Activated T-helper 1 cell treated with anti-CD3 and anti-CD28 coated beads, Interleukin-2, amount 50 U/mL, for 16 hours (primary cell): ENCODE data around the gene KLF7.

ENCODE experiments used
- DNase-seq, 2 donors: peaks; one replicate each; pipeline ENCODE4 v3.0.0-alpha.2; 2020; ENCODE audit warnings: low read depth in 1 of 2, low spot score in 1 of 2

KLF7 gene

DNA sequence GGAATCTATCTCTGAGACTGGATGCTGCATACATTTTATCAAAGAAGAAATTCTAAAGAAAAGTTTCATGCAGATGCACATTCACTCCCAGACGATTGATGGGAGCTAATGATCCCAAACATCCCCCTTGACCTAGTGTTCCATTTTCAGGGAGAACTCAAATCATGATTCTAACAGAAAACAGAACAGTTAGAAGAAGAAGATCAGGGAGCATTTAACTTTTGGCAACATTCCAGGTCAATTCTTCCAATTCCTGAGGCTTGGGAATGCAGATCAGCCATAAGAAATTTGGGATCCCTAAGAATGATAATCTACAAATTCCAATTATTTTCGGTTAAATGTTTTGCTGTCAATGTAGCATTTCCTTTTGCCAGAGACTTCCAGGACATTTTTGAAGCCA, 129.9 kb downstream of the KLF7 start:
- DNase-seq: no peak

DNA sequence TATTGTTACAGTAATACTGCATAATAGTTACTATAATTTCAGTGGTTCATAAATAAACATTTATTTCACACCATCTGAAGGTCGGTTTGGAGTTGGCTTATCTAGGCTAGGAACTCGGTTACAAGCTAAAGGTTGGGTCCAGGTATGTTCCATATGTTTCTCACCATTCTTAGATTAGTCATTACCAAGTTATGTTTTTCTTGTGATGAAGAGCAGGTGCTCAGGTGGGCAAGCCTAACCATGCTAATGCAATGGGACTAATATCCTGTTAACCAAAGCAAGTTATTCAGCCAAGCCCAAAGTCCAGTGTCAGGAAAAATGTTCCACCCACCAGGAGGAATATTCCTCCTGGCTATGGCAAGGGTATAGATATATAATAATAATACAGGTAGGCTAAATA, 133.3 kb downstream of the KLF7 start:
- DNase-seq: no peak
